CD4-positive, alpha-beta T cell treated with Interferon gamma for 1 hour (primary cell): ENCODE measurements around the gene GRK3.
A peak's percentile ranks its signal among the peaks of the same experiment; 100 is the strongest.

Source experiments
- DNase-seq: peaks from one replicate; pipeline ENCODE4 v3.0.0-alpha.2; 2020

The GRK3 gene

DNA sequence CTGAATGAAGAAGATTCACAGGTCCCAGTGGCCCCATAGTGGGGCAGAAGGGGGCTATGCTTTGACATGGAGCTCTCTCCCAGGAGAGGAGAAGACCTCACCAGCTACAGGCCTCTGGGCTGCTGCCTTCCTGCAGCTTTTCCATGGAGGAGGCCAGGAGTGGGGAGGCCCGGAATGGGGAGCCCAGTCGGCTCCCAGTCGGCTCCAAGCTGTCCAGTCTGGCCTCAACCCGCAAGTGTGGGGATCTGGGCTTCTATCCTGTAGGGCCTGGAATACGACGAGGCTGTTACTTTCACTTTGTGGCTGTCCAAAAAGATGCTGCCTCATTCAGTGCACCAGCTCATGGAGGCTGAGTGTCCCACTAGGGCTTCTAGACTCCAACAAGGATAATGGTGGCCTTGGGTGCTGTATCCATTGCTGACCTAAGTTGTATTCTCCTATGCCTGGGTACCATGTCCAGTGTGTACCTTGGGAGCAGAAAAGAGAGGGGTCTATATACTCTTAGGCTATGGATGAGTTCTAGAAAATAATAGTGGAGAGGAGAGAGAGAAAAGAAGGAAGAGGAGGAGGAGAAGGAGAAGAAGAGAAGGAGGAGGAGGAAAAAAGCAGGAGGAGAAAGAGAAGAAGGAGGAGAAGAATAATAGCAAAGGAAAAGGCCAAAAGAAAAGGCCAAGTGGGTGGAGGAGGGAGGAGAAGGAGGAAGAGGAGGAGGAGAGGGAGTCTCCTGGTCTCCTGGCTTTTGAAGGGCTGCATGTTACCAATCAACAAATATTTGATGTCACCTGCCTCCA, 178.6 kb downstream of the GRK3 start:
- DNase-seq = no peak

DNA sequence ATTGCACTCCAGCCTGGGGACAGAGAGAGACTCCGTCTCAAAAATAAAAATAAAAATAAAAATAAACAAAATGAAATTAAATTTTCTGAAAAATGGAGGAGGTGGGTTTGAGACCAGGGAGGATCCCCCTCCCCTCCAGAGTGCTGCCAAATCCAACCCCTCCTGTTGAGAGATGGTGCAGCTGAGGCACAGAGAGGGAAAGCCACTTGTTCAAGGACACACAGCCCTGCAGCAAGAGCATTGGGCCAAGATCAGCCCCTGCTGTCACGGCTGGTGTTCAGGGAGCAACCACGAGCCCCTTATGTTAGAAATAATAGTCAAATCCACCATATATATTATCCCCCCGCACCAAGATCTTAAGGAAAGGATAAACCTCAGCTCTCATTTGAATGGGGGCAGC, 180.2 kb downstream of the GRK3 start:
- DNase-seq = no peak

DNA sequence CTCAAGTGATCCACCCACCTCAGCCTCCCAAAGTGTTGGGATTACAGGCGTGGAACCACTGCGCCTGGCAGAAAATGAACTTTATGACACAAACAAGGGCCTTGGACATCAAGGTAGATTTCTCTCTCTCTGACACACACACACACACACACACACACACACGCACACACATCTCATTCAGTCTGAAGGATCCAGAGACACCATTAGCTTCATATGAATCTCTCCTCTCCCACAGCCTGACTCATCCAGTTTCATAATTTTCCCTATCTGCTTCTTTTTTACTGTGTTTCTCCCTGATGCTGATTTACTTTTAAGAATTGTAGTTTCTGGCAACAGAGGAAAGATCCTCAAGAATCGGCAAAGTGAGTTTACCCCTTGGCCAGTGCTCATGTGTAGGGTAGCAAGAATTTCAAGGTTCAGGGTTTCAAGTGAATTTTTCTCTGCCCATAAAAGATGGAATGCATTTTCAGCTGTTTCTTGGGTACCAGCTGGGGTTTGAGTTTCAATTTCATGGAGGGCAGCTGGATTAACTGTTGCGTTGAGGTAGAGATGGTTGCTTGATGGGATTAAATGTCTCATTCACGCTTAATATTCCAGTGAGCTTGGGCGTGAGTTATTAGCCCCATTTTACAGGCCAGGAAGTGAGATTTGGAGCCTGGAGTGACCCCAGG, 181.0 kb downstream of the GRK3 start:
- no peak for DNase-seq

DNA sequence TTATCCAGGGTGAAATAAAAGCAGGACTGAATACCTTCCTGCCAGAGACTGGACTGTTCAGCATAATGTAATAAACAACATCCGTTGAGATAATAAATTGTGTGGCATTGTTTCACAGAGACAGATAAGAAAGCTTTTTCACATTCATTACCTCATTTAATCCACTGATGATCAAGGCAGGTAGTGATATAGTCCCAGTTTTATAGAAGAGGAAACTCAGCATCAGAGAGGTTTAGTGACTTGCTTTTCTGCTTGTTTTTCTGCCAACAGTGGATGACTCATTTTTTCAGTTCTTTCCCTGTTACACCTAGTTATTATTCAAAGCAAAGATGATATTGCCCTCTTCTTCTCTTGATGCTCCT, 181.5 kb downstream of the GRK3 start:
- no peak for DNase-seq

DNA sequence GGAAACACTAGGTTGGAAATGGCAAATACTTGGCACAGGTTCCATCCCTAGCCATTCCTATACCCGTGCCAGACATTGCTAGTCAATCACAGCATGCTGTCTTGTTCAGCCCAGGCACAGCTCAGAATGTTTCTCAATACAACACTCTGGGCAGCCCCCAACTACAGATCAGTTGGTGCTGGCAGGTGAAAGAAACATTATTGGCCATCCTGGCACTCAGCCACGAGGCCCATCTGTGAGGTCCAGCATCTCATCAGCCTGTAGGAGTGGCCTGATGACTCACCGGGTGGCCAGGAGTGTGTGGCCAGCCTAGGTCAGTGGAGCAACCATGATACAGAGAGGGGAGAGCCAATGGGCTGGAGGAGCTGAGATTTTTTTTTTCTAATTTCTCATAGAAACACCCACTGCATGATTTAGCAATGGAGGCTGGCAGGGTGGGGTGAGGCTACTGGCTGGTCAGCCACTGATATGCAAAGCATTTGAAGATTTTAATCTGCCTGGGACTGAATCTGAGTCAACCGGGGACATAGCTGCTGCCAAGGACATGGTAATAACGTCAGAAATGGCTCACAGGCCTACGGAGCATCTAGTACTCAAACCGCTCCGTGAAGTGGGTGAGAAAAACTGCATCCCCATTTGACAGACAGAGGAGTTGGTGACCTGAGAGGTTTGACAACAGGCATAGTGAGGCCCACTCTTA, 182.9 kb downstream of the GRK3 start:
- no peak for DNase-seq

DNA sequence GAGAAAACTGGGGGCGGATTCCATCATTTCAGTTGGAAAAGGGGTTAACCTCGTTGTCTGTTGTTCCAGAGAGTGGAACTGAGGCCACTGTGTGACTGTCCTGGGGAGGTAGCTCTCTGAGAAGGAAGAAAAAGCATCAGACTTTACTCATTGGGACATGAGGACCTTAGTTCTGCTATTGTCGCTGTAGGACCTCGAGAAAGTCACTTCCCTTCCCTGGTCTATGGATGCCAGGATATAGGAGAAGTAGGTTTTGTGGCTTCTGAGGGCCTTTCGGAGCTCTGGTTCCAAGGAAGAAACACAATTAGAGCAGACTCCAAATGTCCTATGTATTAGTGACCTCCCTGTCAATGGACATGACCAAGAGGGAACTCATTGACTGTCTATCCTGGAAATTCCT, 183.7 kb downstream of the GRK3 start:
- DNase-seq = no peak

DNA sequence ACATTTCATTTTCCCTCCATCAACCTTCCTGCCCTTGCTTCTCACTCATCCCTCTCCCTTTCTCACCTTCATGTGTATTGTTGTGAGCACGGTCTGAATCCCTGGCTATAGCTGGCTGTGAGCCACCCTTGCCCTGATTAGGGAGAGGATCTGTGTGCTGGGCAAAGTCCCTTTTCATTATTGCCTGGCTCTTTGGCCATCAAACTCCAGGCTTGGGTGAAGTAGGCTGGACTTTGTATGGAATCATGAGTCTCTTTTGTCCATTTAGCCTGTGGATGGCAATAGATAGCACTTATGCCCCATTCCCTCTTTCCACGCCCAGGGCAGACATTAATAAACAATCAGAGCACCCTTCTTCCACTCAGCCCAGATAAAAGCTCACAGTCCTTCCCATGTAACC, 184.2 kb downstream of the GRK3 start:
- no peak for DNase-seq

DNA sequence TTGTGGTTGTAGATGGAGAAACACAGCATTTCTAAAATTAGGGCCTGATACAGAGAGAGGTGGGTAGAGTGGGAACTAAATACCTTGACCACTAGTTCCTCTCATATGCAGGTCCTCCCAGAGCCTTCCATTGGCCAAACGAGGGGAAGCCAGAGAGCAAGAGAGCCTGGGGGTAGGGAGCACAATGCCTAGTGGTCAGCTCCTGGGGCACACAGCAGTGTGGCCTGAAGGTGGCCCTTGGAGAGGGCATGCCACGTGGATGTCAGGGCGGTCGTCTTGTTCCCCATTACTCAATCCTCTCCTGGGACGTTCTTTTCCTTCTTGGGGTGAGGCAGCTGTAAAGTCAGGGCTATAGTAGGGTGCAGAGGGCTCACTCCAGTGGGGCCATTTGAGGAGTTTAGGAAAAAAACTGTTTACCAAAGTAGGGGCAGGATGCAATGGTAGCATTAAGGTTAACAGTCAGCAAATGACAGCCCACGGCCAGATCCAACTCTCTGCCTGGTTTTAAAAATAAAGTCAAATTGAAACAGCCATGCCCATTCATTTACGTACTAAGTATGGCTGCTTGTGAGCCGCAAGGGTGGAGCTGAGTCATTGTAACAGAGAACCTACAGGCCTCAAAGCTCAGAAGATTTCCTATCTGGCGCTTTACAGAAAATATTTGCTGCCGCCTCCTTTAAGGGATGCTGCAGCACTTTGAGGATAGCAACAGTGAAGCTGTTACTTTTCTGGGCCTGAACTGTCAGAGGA, 185.1 kb downstream of the GRK3 start:
- DNase-seq = no peak

DNA sequence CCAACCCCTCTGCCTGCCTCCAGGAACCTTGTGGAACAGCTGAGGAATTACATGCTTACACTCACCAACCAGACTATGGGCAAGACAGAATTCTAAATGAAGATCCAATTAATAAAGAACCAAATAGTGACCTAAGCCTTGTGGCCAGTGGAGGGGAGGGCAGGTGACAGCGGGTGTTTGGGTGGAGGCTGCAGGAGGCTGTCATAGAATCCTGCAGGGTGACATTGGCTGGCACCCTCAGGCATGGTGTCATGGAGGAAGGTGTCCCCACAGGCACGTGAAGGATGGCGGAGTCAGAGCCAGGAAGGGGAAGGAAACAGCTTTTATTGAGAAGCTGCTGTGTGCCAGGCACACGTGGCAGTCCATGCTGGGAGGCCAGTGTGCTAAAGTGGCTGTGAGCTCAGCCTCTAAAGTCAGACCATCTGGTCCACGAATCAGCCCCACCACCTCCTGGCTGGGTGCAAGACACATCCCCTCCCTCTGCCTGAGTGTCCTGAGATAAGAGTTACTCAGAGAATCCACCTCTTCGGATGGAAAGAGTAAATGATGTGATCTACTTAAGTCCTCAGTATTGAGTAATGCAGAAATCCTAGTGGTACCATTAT, 186.2 kb downstream of the GRK3 start:
- DNase-seq = no peak

DNA sequence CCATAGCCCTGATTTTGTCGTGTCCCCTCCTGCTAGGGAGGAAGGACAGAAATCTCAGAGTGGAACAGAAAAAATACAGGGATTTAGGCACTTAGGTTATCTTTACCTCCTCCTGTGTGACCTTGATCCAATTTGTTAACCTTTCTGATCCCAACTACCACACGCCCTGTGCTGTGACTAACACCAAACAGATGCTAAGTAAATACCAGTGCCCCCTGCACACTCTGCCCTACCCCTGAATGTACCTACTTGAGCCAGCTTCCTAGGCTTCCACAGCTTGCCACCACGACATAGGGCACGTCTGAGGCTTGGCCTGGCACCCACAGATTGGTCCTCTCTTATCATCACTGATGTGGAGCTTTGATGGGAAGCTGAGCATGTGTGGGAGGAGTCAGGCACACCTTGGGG, 186.7 kb downstream of the GRK3 start:
- DNase-seq = no peak

DNA sequence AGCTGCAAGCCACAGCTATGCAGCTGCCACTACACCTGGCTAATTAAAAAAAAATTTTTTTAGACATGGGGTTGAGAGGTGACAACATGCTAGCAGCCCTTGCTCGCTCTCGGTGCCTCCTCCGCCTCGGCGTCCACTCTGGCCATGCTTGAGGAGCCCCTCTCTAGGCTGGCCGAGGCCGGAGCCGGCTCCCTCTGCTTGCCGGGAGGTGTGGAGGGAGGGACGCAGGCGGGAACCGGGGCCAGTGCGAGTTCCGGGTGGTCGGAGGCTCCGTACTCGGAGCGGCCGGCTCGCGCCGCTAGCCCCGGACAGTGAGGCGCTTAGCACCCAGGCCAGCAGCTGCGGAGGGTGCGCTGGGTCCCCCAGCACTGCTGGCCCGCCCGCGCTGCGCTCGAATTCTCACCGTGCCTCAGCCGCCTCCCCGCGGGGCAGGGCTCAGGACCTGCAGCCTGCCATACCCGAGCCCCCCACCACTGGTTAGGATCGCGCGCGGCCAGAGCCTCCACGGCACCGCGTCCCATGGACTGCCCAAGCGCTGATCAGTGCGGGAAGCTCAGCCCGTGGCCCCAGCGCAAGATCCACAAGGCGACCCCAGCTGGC, 188.2 kb downstream of the GRK3 start:
- DNase-seq = no peak

DNA sequence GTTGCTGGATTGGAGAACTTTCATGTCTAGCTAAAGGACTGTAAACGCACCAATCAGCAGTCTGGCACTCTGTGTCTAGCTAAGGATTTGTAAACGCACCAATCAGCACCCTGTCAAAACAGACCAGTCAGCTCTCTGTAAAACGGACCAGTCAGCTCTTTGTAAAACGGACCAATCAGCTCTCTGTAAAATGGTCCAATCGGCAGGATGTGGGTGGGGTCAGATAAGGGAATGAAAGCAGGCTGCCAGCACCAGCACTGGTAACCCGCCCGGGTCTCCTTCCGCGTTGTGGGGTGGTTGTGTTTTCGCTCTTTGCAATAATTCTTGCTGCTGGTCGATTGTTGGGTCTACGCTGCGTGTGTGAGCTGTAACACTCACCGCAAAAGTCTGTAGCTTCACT, 188.8 kb downstream of the GRK3 start:
- no peak for DNase-seq

DNA sequence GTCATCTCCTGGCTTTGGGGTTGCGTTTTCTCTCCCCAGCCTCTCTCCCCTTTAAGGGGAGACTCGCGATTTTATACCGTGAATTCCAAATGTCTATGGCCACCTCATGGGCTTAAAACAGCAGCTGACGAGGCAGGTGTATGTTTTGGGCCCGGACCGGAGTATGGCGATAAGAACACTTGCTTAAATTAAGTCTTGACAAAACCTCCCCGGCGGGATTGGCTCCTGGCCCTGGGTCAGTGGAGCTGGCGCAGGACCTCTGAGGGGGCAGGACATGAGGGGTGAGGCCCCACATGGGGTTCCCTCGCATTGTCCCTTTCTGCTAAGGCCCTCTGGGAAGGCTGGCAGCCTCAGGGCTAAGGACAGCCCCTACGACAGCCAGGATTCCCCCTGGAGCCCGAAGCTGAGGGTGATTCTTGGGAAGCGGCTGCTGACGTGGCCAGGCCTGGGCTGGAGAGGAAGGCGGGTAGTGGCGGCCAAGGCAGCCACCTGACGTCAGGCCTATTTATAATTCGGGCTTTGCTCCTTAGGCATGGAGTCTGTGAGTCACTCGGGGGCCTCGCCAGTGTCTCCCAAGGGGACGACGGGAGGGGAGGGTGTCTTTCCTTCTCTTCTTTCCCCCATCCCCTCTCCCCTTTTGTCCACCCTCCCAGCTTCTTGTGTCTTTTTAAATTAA, 190.2 kb downstream of the GRK3 start:
- no peak for DNase-seq

DNA sequence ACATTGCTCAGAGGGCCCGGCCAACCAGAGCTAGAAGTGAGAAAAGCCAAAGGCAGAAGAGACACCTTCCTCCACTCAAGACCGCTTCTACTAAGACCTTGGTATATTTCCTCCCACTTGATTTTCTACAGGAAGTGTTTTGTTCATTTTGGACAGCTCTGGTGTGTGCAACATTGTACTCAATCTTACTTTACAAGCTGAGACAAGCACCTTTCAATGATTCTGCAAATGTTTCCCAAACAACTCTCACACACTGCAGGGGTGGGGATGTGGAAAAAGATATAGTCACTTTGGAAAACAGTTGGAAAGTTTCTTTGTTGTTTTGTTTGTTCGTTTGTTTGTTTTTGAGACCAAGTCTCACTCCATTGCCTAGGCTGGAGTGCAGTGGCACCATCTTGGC, 193.2 kb downstream of the GRK3 start:
- no peak for DNase-seq

DNA sequence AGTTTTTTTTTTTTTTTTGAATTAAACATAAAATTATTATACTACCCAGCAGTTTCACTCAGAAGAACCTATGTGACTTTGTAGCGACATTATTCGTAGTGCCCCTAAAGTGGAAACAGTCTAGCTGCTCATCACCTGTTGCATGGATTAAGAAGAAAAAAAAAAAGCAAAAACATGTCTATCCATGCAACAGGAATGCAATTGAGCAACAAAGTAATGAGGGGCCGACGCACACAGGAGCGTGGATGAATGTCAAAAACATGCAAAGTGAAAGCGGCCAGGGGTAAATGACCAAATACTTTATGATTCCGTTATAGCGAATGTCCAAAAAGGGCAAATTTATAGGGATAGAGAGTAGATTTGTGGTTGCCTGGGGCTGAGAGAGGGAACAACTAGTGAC, 193.8 kb downstream of the GRK3 start:
- no peak for DNase-seq

DNA sequence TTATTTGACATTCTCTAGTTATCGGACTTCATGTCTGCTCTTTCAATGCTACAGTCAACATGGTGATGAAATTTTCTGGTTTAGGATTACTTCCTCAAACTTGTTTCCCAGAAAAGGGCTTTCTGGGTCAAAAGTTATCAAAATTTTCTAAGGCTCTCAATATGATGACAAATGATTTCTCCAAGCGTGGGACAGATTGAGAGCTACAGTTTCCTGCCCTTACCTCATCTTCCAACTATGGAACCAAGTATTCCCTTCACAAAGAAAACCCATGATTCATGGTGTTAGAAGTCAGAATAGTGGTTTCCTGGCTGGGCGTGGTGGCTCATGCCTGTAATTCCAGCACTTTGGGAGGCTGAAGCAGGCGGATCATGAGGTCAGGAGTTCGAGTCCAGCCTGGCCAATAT, 195.4 kb downstream of the GRK3 start:
- peak; percentile 27 for DNase-seq

DNA sequence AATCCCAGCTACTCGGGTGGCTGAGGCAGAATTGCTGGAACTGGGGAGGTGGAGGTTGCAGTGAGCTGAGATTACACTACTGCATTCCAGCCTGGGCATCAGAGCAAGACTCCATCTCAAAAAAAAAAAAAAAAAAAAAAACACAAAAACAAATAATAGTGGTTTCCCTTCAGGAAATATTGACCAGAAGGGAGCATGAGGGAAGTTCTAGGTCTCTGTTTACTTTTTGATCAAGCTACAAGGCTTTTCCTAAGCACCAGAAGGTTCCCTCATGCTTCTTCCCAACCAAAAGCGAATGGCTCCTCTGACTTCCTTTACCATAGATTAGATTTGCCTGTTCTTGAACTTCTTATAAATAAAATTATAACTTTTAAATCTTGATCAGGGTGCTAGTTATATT, 195.8 kb downstream of the GRK3 start:
- no peak for DNase-seq

DNA sequence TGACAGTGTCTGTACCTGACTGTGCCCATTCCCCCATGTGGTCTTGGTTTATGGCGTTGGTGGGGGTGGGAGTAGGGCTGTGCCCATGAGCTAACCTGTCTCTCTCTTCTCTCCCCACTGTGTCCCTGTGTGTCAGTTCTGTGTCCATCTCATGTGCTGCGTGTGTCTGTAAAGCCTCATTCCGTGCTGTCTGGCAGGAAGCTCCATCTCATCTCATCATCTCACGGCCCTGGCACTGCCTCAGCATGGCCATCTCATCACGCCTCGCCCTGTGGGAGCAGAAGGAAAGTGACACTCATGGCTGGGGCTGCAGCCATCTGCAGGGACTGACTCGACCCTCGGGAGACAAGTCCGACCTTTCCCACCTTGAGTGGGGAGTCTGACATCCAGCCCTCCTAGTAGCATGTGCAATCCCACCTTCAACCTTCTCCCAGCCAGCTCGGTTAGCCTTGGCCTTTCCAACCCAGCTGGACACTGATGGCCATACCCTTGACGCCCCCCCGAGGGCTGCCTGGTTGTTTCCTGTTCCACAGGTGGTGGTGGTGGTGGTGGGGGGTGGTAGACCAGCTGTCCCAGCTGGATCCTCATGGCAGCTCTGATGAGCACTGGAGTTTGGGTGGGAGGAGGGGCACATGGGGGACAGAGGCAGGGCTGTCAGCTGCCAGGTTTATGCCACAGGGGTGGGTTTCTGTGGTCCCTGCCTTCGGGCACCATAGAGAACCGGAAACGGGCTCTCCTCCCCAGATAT, 196.5 kb downstream of the GRK3 start:
- DNase-seq = no peak

DNA sequence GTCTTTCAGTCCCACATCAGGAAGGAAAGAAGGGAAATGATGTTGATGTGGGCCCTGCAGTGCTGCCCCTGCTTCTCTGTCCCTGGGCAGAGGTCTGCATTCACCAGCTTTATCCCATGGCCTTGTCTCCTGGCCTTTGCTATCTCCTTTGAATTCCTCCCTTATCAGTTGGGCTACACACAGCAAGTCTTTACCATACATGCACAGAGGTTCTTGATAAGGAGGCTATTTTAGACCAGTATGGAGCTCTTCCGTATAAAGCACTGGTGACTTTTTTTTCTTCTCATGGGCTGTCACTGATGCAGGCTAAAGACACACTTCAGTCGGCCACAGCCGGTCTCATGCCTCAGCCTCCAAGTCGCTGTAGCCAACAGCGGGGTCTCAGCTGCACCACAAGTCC, 197.7 kb downstream of the GRK3 start:
- no peak for DNase-seq

DNA sequence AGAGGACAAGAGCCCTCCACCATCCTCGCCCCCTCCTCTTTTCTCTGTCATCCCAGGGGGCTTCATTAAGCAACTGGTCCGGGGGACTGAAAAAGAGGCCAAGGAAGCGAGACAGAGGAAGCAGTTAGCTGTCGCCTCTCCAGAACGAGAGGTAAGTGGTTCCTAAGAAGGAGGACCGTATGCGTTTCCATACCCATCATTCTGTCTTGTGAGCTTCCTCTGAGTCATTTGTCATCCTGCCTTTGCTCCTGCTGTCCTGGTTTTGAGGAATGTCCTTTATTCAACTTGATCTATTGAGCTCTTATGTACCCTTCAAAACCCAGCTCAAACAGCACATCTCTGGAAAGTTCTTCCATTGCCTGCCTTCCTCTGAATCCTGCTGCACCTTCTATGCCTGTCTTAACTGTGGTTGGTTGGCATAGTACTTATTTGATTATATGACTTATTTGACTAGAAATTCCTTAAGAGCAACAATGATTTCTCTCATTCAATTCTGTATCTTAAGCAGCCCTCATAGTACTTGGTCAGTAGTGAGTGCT, 198.8 kb downstream of the GRK3 start:
- no peak for DNase-seq
